ENCODE measurements around the gene ADAMTS8.

ADAMTS8 gene

DNA sequence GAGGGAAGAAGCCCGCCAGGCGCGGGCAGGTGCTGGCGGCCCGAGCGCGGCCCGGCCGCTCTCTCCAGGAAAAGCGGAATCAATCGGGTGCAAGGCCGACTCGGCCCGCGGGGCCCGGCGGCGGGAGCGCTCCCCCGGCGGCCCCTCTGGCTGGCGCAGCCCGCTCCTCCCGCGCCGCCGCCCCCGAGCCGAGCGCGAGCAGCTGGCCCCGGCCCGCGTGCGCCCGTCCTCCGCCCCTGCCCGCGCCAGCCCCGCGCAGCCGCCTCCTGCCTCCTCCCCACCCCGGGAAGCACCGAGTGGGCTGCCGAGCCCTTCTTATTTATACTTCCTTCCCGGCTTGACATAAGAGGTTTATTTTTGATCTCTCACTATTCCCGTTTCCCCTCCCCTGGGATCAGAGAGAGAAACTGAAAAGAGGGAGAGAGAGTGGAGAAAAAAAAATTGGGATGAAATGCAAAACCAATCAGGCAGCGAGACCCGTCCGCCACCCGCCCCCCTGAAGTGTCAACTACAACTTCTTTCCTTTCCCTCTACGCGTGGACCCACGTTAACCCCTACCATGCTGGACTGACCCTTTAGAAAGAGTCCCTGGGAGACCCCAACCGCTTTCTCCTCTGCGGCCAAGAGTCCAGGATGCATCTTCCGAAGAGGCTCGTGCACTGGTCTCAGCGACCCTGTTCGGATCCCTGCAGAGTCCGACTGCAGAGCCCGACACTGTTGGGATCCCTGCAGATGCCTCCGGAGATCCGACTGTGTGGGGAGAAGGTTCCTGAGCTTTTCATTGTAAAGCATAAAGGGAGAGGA, at the start of gene ADAMTS8:
TSS of gene ADAMTS8 (minus strand) at position 294 of the 804 bp plus-strand sequence. CDS start 323 bp downstream, outside the sequence.
- DNase-seq = no peak

DNA sequence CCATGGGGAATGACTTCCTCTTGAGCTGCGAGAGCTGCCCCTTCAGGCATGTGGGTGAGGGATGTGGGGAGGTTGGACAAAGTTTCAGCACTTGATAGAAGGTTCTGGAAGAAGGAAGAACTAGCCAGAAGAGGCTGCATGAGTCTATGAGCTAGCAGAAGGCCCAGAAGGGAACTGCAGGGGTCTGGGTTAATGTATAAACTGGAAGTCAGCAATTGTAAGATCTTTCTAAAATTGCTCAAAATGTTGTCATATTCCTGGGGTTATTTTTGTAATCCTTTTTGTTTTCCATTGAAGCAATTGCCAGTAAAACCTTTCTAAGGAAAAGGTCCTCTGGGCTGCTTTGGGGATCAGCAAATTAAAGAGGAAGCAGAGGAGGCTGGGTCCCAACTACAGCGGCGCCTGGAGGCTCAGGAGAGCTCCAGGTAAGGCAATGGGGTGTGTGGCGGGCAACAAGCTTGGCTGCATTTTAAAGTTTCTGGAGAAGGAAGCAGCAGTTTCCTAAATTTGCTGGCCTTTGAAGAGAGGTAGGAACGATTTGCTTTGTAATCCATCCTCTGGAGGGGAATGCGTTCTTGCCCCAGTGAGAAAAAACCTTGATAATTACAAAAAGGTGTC, 49.3 kb upstream of the ADAMTS8 start:
- no peak for DNase-seq

DNA sequence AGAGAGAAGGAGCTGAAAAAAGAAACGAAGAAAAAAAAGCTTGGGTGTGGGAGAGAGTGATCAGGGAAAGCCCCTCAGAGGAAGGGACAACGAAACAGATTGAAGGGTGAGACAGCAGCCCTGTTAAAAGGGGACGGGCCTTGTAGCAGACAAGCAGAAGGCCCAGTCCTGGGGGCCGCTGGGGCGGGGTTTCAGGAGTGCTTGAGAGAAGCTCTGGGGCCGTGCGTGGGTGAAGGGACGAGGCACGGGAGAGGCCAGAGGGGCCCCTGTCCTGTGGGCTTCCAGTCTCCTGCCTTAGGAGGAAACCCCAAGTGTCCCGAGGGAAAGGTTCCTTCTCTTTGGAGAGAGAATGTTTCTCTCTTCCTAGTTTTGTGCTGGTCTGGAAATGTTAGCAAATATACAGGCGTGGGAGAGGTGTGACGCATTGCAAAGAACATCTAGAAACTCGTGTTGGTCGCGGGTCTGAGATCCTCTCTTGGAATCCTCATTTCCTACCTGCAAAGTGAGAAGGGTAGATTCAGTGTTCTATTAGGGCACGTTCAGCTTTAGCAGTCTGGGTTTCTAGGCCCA, 48.6 kb upstream of the ADAMTS8 start:
- DNase-seq = no peak

DNA sequence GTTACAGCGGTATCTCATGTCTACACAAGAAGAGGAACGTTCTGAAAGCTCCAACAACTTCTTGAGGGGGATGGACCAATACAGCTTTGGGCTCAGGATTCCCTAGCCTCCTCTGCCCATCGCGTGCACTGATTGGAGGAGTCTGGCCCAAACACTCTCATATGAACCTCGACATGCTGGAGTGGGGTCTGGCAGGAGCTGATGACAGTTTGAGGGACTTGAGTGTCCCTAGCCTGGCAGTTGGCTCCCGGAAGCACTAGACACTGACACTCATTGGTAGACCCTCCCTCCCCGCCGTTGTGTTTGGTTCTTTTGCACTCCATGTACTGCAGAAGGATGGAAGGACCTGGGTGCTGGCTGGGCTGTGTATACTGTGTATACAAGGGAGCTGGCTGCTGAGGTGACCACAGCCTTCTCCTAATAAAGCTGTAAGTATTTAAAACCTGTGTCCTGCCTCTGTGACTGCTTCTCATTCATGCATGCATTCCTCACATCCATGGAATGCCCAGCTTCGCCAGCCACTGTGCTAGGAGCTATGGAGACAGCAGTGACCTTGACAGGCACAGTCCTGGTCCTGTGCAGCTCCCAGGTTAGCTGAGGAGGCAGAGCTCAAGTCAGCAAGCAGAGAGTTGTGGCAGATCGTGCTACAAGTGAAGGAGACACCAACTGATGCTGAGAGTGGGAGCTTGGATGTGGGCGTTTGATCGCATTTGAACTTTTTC, 48.0 kb upstream of the ADAMTS8 start:
- DNase-seq = no peak

DNA sequence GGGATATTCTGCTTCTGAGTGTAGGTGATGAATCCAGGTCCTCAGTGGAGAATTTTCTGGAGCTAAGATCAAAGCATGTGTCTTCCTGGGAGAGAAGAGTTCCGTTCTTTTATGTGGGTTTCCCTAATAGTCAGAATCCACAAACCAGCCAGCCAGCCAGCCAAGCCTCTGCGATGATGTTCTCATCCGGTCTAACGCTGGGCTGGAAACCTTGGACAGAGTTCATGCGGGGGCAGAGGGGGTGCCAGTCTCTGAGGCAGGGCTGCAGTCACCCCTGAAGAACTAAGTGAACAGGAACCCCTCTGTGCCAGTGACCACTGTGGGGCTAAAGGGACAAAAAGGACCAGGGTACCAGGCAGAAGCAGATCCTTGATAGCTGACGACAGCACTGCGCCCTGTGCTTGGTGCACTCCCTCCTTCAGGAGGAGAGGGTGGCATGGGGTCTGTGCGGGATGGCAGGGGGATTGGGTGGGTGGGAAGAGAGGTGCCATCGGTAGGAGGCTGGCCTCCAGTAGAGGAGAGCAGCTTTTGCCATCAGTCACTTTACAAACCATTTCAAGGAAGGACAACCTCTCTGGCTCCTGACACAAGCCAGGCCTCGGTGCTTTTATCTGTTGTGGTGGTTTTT, 47.1 kb upstream of the ADAMTS8 start:
- no peak for DNase-seq

DNA sequence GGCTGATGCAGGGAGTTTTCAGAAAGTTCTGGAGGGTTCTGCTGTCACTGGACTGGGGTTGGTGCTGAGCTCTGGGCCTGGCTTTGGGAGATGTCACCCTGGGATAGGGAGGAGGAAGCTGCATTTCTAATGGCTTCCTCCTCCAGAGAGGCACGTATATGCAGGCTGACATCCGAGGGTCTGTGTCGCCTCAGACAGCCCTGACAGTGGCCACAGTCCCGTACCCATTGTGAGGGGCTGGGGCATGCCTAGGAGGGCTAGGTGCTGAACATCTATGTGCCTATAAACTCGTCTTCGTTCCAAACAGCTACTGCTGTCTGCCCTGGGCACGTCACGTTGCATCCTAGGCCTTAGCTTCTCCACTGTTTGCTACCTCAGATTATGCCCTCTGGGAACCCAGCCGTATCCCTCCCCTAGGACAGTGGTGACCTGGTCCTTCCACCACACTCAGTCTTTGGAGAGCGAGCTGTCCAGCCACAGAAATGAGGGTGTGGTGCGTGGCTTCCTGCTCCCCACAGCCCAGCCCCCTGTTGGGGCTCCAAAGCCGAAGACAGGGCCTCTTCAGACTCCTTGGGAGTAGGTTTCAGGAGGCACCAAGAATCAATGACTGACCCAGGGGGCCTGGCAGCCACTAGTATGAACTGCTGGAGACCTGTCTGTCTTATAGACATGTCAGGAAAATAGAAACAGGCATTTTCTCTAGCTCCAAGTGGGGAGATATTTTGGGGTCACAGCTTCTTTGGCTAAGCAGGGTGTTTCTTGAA, 46.4 kb upstream of the ADAMTS8 start:
- DNase-seq = no peak

DNA sequence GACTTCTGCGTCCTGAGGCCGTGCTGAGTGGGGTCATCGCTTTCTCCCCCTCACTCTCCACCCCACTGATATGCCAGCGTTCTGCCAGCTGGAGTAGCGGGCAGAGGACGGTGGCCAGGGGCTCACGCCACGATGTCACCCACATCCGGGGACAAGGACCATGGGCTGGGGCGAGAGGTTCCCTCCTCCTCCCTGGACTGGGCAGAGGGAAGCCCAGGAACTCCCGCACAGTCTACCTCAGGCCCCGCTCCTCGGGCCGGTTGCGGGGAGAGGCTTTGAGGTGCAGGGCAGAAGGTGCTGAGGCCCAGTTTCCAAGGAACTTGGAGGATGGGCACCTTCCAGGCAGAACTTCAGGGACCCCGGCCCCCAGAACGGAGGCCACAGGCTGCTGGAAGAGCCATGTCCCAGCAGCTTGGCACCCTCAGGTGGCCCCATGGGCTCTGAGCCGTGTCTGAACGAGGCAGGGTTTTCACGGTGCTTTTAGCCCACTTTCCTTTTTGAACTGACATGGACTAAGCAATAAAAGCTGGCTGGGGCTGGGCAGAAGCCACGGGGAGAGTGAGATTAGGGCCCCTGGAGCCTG, 45.5 kb upstream of the ADAMTS8 start:
- no peak for DNase-seq

GRCh38 chr11:130473056-130473794, 44.8 kb upstream of the ADAMTS8 start:
- DNase-seq = no peak

DNA sequence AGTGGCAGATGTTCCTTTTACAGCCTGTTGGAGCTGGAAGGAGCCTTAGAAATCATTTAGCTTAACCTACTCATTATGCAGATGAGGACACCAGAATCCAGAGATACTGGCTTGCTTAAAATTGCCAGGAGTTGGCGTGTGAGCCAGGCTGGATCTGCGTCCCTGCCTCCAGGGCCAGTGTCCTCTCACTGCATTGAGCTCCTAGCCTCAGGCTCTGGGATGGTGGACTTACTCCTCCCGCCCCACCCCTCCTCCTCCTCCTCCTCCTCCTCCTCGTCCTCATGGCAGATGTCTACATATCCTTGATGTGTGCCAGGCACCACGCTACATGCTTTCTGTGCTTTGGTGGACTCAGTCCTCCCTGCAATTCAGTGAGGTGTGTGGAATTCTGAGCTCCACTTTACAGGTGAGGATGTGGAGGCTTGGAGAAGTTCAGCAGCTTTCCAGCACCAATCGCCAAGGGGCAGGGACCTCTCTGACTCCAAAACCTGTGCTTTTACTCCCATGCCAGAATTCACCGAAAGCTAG, 44.1 kb upstream of the ADAMTS8 start:
- no peak for DNase-seq

- DNase-seq = no peak
Measured at GRCh38 chr11:130471731-130472433, 43.5 kb upstream of the ADAMTS8 start.

- DNase-seq = no peak
Measured at GRCh38 chr11:130470832-130471706, 42.7 kb upstream of the ADAMTS8 start.

DNA sequence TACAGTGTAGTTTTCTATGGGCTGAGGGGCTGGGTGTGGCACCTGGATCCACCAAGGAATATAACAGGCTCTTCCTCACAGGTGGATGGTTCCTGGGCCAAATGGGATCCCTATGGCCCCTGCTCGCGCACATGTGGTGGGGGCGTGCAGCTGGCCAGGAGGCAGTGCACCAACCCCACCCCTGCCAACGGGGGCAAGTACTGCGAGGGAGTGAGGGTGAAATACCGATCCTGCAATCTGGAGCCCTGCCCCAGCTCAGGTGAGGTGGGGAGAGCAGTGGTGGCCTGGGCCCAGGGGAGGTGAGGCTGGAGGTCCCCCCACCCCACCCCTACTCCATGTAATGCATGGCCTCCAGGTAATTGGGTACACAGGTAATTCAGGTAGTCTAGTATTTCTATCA, 40.8 kb upstream of the ADAMTS8 start:
- DNase-seq = no peak

DNA sequence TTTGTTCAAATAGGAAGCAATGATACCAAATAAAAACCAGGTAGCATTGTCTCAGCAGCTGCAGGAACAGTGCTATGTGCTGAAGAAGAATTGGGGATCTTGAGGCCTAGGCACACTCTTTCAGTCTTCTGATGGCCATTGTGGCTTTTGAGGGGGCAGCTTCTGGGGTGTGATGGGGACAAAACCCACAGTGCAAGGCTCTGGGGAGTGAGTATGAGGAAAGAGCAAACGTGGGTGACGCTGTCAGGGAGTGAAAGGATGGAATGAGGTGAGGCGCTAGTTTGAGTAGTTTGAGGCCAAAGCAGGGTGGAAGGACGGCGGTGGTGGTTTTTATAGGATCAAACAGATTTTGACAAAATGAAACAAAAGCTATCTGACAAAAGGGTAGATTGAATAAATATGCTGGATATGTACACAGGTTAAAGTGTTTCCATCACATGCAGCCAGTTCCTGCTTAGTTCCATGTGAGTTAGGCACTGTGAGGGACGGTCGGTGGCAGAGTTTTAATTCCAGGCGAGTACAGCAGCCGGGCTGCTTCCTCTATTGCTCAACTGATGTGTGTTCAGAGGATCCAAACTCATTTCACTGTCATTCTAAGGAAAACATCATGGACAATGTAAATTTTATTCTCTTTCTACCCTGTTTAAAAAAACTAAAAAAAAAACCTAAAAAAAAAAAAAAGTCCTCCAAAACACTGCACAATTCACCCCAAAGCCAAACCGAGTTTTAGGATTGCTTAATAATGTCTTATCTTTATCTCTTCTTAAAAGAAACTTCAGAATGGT, 38.9 kb upstream of the ADAMTS8 start:
- DNase-seq = no peak

DNA sequence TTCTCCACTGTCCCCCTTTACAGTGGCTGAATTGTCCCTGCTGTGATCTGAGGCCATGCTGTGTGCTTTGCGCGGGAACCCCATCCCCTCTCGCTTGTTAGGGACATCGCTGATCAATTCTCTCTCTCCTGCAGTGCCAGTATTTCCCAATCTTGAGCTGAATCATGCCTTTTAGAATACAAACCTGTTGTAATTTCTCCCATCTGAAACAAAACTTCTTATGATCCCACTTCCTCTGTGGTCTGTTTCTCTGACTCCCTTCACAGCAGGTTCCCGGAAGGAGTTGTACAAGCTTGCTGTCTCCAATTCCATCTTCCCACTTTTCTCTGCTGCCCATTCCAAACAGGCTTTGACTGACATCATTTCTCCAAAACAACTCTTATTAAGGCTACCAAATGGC, 36.9 kb upstream of the ADAMTS8 start:
- DNase-seq = no peak

DNA sequence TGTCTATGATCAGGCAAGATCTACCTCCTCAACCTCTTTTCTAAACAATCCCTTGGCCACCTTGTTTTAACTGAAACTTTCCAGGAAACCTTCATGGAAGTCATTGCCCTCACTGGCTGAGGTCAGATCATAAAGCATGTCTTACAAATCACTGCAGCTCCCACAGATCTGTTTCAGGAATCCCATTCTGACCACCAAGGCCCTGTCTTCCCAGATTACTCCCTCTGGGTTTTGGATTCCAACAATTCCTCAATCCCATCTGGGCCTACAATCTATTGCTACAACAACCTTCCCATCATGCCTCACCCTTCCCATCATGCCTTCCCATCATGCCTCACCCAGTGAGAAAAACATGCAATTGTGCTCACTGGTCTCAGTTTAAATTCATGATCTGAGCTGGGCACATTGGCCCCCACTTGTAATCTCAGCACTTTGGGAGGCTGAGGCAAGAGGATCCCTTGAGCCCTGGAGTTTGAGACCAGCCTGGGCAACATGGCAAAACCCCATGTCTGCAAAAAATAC, 35.9 kb upstream of the ADAMTS8 start:
- no peak for DNase-seq

DNA sequence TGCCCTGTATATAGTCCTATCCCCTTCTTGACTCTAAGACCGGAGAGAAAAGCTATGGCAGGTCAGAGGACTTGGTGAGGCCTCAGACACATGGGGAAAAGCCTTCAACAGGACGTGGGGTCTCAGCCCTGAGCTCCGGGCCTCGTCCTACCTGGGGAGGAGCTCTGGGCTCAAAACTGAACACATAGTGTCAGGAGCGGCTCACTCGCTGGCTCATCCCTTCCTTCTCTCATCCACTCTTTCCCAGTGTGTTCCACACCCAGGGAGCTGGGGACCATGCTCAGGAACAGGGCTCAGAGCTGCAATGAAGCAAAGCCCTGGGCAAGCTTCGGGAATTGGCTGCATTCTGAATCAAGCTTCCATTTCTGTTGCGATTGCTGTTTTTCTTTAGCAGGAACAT, 34.5 kb upstream of the ADAMTS8 start:
- no peak for DNase-seq

DNA sequence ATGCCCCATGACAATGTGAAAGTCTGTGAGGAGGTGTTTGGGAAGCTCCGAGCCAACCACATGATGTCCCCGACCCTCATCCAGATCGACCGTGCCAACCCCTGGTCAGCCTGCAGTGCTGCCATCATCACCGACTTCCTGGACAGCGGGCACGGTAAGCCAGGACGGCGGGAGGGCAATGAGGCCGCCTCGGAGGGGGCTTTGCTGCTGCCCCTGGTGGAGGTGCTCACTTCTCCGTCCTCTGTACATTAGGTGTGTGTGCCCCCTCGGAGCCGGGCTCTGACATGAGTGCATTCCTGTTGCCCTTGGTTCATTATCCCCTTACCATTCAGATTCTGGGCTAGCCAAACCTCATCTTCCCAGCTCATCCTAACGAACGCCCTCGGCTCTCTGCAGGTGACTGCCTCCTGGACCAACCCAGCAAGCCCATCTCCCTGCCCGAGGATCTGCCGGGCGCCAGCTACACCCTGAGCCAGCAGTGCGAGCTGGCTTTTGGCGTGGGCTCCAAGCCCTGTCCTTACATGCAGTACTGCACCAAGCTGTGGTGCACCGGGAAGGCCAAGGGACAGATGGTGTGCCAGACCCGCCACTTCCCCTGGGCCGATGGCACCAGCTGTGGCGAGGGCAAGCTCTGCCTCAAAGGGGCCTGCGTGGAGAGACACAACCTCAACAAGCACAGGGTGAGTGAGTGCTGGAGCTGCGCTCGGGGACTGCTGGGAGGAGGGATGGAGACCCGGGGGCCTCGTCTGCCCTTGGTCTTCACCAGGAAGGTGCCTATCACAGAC, 33.9 kb upstream of the ADAMTS8 start:
- DNase-seq = no peak
